K562 (cell line): ENCODE results near the gene SPOUT1. TPM values are rescaled to one million over a fixed set of nuclear protein-coding genes. Genes with fewer than 3 reads are reported as not detected.

ENCODE experiments used
- ASH1L ChIP-seq: fragments of 450-650 bp; IDR thresholded peaks from 2 replicates; pipeline ENCODE4 v1.6.1; 2018; ENCODE audit warnings: borderline replicate concordance, mild to moderate bottlenecking, low read depth; ENCODE audit not compliant: partially characterized antibody
- FUS ChIP-seq: fragments of 200-400 bp; formaldehyde crosslinking; optimal IDR thresholded peaks from 2 replicates; pipeline ENCODE3; 2017; ENCODE audit warnings: low read depth, low read length
- HDAC1 ChIP-seq, 2 experiments: fragments of 450-650 bp; IDR thresholded peaks; 2 replicates each; pipeline ENCODE4 v1.6.1; 2016 to 2017; ENCODE audit warnings: inconsistent platforms in 1 of 2, mild to moderate bottlenecking in 1 of 2, moderate library complexity in 1 of 2
- KLF6 ChIP-seq: fragments of 250-450 bp; sonication (Bioruptor Pico); IDR thresholded peaks from 2 replicates; pipeline ENCODE4 v1.4.0; 2020; ENCODE audit warnings: mild to moderate bottlenecking, moderate library complexity, borderline replicate concordance
- MAZ ChIP-seq, 2 experiments: fragments of 450-650 bp in 1 of 2; sonication (generic) in 1 of 2; formaldehyde crosslinking; IDR thresholded peaks in 1 of 2; conservative IDR thresholded peaks in 1 of 2; 2 replicates each; pipeline versions ENCODE4 v1.4.0 to v1.5.0; 2020; ENCODE audit warnings: mild to moderate bottlenecking in 1 of 2, missing genetic modification reagents in 1 of 2
- MCM2 ChIP-seq: fragments of 450-650 bp; IDR thresholded peaks from 2 replicates; pipeline ENCODE4 v1.6.1; 2017; ENCODE audit warnings: low read depth, mild to moderate bottlenecking
- MYC ChIP-seq, 2 experiments: fragments of 250-450 bp in 1 of 2; sonication (Bioruptor Pico) in 1 of 2; IDR thresholded peaks; 2 replicates each; pipeline versions ENCODE4 v1.5.1 to v1.6.1; 2012 to 2021; ENCODE audit warnings: low read depth in 2 of 2, borderline replicate concordance in 1 of 2, improper control_type of control experiment in 1 of 2, low read length in 1 of 2, mild to moderate bottlenecking in 1 of 2, moderate library complexity in 1 of 2
- NCOA6 ChIP-seq: fragments of 450-650 bp; IDR thresholded peaks from 2 replicates; pipeline ENCODE4 v1.6.1; 2017; ENCODE audit warnings: mild to moderate bottlenecking
- NELFE ChIP-seq: IDR thresholded peaks from 2 replicates; pipeline ENCODE4 v1.6.1; 2011; ENCODE audit warnings: mild to moderate bottlenecking; ENCODE audit not compliant: insufficient read depth, insufficient read length
- NFATC3 ChIP-seq: fragments of 450-650 bp; IDR thresholded peaks from 2 replicates; pipeline ENCODE4 v1.6.1; 2017; ENCODE audit warnings: mild to moderate bottlenecking
- NR3C1 ChIP-seq: sonication (generic); formaldehyde crosslinking; IDR thresholded peaks from 2 replicates; pipeline ENCODE4 v1.8.1; 2022; ENCODE audit warnings: missing genetic modification reagents
- PYGO2 ChIP-seq: fragments of 450-650 bp; IDR thresholded peaks from 2 replicates; pipeline ENCODE4 v1.6.1; 2016; ENCODE audit warnings: mild to moderate bottlenecking, missing genetic modification characterization, moderate library complexity, missing compliant biosample characterization
- SIRT6 ChIP-seq: IDR thresholded peaks from one replicate; pipeline ENCODE4 v1.6.1; 2012; ENCODE audit warnings: low read depth, mild to moderate bottlenecking, control low read depth, inconsistent platforms, low read length, moderate library complexity
- SMARCB1 ChIP-seq: IDR thresholded peaks from 2 replicates; pipeline ENCODE4 v1.6.1; 2011; ENCODE audit warnings: improper control_type of control experiment, low read depth; ENCODE audit not compliant: insufficient read length
- SUPT5H ChIP-seq: fragments of 450-650 bp; IDR thresholded peaks from 2 replicates; pipeline ENCODE4 v1.6.1; 2016
- TCF3 ChIP-seq: sonication (generic); formaldehyde crosslinking; IDR thresholded peaks from 2 replicates; pipeline ENCODE4 v1.4.0; 2020; ENCODE audit warnings: mild to moderate bottlenecking, missing genetic modification reagents
- TEAD2 ChIP-seq: fragments of 450-650 bp; IDR thresholded peaks from 2 replicates; pipeline ENCODE4 v1.6.1; 2016; ENCODE audit warnings: missing genetic modification characterization, control low read depth, missing compliant biosample characterization
- XRCC5 ChIP-seq: fragments of 200-400 bp; formaldehyde crosslinking; IDR thresholded peaks from 2 replicates; pipeline ENCODE4 v1.6.1; 2017; ENCODE audit warnings: low read depth, mild to moderate bottlenecking, low read length
- ZBTB17 ChIP-seq: fragments of 450-650 bp; formaldehyde crosslinking; IDR thresholded peaks from 2 replicates; pipeline ENCODE4 v1.4.0; 2020; ENCODE audit warnings: mild to moderate bottlenecking
- ZNF124 ChIP-seq: sonication (generic); formaldehyde crosslinking; IDR thresholded peaks from 2 replicates; pipeline ENCODE4 v1.8.1; 2022; ENCODE audit warnings: missing genetic modification reagents
- ZNF398 ChIP-seq: fragments of 250-450 bp; sonication (Bioruptor Pico); IDR thresholded peaks from 2 replicates; pipeline ENCODE4 v1.8.0; 2021; ENCODE audit warnings: moderate library complexity, mild to moderate bottlenecking, inconsistent platforms
- polyA plus RNA-seq, 8 experiments: library from polyadenylated mRNA; depleted of rRNA in 4 of 8; stranded (reverse) in 5 of 8; unstranded in 3 of 8; fragments of >200 nt; fragmentation: Nextera tagmentation in 2 of 8; fragmentation: Illumina TruSeq in 1 of 8; extraction: Ambion mirVana in 2 of 8; extraction: Trizol in 1 of 8; gene quantifications; 2 replicates each; pipeline versions ENCODE4 v1.2.1 to v1.2.3, GENCODE V29; 2011 to 2014; ENCODE audit warnings: inconsistent platforms in 1 of 8, missing spikeins in 1 of 8
- total RNA-seq, 7 experiments: library from RNA; depleted of rRNA in 6 of 7; stranded (reverse); fragments of >200 nt in 6 of 7; fragmentation: Illumina TruSeq in 2 of 7; extraction: Trizol in 2 of 7; gene quantifications; 2 replicates each; pipeline versions ENCODE4 v1.2.1 to v1.2.3, GENCODE V29; 2011 to 2021; ENCODE audit warnings: low replicate concordance in 1 of 7
- TF ChIP-seq, protein P1 (sequence below): fragments of 200-800 bp; sonication (Bioruptor generic); IDR thresholded peaks from 2 replicates; pipeline ENCODE4 v1.6.1; 2017; ENCODE audit warnings: missing genetic modification characterization, missing compliant biosample characterization
- TF ChIP-seq, protein P2 (sequence below): fragments of 250-450 bp; sonication (Bioruptor Pico); IDR thresholded peaks from 2 replicates; pipeline ENCODE4 v1.5.1; 2021; ENCODE audit warnings: mild to moderate bottlenecking

SPOUT1 gene
- total and polyA plus RNA-seq, 9 of the 15 experiments (the other 6 are each of a cell fraction or from before 2014, with no cell fraction given) = 10.6 to 121 (median 37.4) TPM

GRCh38 chr9:128818099-128818838, 11.3 kb downstream of the SPOUT1 start, which contains the start of gene ENDOG (continued):
- TF ChIP-seq MAZ (CRISPR knock-in tag; conservative IDR thresholded peaks at IDR 0.05 in 1 of 2, IDR thresholded peaks at IDR 0.05 in 1 of 2) = peak; percentile 64 to 87
- TF ChIP-seq, protein P1, sequence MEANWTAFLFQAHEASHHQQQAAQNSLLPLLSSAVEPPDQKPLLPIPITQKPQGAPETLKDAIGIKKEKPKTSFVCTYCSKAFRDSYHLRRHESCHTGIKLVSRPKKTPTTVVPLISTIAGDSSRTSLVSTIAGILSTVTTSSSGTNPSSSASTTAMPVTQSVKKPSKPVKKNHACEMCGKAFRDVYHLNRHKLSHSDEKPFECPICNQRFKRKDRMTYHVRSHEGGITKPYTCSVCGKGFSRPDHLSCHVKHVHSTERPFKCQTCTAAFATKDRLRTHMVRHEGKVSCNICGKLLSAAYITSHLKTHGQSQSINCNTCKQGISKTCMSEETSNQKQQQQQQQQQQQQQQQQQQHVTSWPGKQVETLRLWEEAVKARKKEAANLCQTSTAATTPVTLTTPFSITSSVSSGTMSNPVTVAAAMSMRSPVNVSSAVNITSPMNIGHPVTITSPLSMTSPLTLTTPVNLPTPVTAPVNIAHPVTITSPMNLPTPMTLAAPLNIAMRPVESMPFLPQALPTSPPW (CRISPR knock-in tag) = peak; percentile 26; the same call in 1 of the 2 replicates
- no peak for TF ChIP-seq NR3C1 (CRISPR knock-in tag)
- TF ChIP-seq ZNF124 (CRISPR knock-in tag) = no peak
- TF ChIP-seq FUS = no peak
- peak; percentile 39 for TF ChIP-seq TCF3 (CRISPR knock-in tag)
- peak; percentile 98 for TF ChIP-seq ZBTB17 (CRISPR knock-in tag)
- peak in 1 of 2 experiments; percentile 47; a peak in 1 of 4 replicates for TF ChIP-seq HDAC1 (IDR thresholded peaks at IDR 0.05)
- TF ChIP-seq NFATC3 = no peak
- TF ChIP-seq, protein P2, sequence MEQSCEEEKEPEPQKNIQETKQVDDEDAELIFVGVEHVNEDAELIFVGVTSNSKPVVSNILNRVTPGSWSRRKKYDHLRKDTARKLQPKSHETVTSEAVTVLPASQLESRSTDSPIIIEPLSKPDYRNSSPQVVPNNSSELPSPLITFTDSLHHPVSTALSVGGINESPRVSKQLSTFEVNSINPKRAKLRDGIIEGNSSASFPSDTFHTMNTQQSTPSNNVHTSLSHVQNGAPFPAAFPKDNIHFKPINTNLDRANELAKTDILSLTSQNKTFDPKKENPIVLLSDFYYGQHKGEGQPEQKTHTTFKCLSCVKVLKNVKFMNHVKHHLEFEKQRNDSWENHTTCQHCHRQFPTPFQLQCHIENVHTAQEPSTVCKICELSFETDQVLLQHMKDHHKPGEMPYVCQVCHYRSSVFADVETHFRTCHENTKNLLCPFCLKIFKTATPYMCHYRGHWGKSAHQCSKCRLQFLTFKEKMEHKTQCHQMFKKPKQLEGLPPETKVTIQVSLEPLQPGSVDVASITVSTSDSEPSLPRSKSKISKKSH (CRISPR knock-in tag) = no peak
- no peak for TF ChIP-seq SIRT6
- peak; percentile 52 for TF ChIP-seq MYC (IDR thresholded peaks at IDR 0.05; ENCODE audit: low read depth, low read length)
- no peak for TF ChIP-seq MYC (CRISPR knock-in tag; IDR thresholded peaks at IDR 0.05; ENCODE audit: borderline replicate concordance, low read depth)
- peak; percentile 35; the same call in 1 of the 2 replicates for TF ChIP-seq NCOA6
- TF ChIP-seq XRCC5 = peak; percentile 66; the same call in 1 of the 2 replicates
- no peak for TF ChIP-seq ZNF398
- no peak for TF ChIP-seq KLF6 (CRISPR knock-in tag)
- no peak for TF ChIP-seq TEAD2
- TF ChIP-seq NELFE = no peak
- no peak for TF ChIP-seq MCM2
- TF ChIP-seq SUPT5H = peak; percentile 88
- TF ChIP-seq ASH1L = no peak
- TF ChIP-seq SMARCB1 = no peak
- no peak for TF ChIP-seq PYGO2 (tag)
